Peyer's patch (tissue), 4 donors: Measurements from ENCODE around the gene TCF19.

Experiments
- POLR2A ChIP-seq, 2 donors: fragments of 450-650 bp; IDR thresholded peaks; one replicate each; pipeline ENCODE4 v1.5.1; 2017; ENCODE audit warnings: antibody characterized with exemption in 2 of 2, mild to moderate bottlenecking in 2 of 2, moderate library complexity in 2 of 2
- TF ChIP-seq, protein P1 (sequence below), 6 experiments: fragments of 450-650 bp in 4 of 6; fragments of 200-600 bp in 2 of 6; sonication (generic) in 1 of 6; IDR thresholded peaks; one replicate each; pipeline ENCODE4 v1.5.1; 2017 to 2019; ENCODE audit warnings: antibody characterized with exemption in 6 of 6, mild to moderate bottlenecking in 3 of 6, moderate library complexity in 1 of 6

DNA sequence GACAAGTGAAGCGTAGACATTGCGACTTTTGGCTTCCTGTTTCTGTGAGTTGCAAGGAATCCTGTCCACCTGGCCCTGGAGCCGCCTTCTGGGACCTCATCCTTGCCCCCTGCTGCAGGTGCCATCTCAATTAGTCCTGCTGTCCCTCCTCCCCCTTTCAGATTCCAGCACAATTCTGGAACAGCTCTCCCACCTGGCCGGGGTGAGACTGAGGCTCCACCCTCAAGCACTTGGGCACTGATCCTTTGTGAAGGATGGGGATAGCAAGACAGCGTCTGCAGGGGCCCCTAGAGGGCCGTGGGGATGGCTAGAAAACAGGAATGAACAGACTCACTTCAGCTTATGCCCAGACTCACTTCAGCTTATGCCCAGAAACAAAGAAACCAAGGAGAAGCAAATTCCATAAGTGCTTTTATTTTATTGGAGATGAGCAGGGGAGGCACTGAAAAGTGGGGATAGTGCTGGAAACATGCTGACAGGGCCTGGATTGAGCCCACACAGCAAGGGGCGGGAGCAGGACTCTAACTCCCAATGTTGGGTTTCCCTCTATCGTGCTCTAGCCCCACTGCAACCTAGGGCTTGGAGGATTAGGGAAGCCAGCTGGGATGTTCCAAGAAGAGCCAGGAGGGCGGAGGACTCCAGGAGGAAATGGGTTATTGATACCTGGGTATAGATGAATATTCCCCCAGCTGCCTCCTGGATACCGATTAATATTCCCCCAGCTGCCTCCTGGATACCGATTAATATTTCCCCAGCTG, 47.4 kb upstream of the TCF19 start:
- TF ChIP-seq, protein P1, sequence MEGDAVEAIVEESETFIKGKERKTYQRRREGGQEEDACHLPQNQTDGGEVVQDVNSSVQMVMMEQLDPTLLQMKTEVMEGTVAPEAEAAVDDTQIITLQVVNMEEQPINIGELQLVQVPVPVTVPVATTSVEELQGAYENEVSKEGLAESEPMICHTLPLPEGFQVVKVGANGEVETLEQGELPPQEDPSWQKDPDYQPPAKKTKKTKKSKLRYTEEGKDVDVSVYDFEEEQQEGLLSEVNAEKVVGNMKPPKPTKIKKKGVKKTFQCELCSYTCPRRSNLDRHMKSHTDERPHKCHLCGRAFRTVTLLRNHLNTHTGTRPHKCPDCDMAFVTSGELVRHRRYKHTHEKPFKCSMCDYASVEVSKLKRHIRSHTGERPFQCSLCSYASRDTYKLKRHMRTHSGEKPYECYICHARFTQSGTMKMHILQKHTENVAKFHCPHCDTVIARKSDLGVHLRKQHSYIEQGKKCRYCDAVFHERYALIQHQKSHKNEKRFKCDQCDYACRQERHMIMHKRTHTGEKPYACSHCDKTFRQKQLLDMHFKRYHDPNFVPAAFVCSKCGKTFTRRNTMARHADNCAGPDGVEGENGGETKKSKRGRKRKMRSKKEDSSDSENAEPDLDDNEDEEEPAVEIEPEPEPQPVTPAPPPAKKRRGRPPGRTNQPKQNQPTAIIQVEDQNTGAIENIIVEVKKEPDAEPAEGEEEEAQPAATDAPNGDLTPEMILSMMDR (IDR thresholded peaks at IDR 0.05), result no peak
- no peak for TF ChIP-seq POLR2A (IDR thresholded peaks at IDR 0.05)
